ENCODE results near the gene ARPIN. TPM values are rescaled to one million over a fixed set of nuclear protein-coding genes. Genes with fewer than 3 reads are reported as not detected.

ARPIN gene
- total and polyA plus RNA-seq, 10 of the 15 experiments (the other 5 are each of a cell fraction or from before 2014, with no cell fraction given) = 0.02 to 0.04 TPM; not detected in 8

- no peak overlapping the region for H3K9ac ChIP-seq (ENCODE audit: control insufficient read depth, insufficient read depth, low read length)
- no peak overlapping the region for H2AFZ ChIP-seq (ENCODE audit: control insufficient read depth, low read depth, low read length)
- no peaks in the 10 kb centered on the region for H4K20me1 ChIP-seq (ENCODE audit: control insufficient read depth, insufficient read depth)
- no TSS peak for BruUV-seq (replicated peaks)
- H3K36me3 ChIP-seq (ENCODE audit: control insufficient read depth in 2 of 2, insufficient read depth in 2 of 2, low read length in 1 of 2) = peaks cover 0 to under 1% of the 10 kb centered on the region in 2 experiments; a peak in 1 of 4 replicates
- H3K27ac ChIP-seq (ENCODE audit: control insufficient read depth, insufficient read depth) = no peak overlapping the region
- ChIA-PET POLR2A (no interaction called here), CTCF (interaction anchor here (1.1 to 9.0 kb wide), 14 partner anchors 11 to 134 kb away, joined by 3 to 380 read pairs (median 14); partner anchors contain the start of genes AP3S2 and MESP1), SMC1A (ENCODE audit: uncharacterized antibody, unreplicated experiment) (interaction anchor here (1.5 to 5.2 kb wide), 7 partner anchors 10 to 135 kb away, joined by 3 to 132 read pairs (median 11); no protein-coding TSS in a partner anchor), RAD21 (ENCODE audit: unreplicated experiment) (interaction anchor here (1.2 to 2.6 kb wide), 6 partner anchors 12 to 138 kb away, joined by 4 to 55 read pairs (median 8); no protein-coding TSS in a partner anchor)
- FAIRE-seq (no peak), ATAC-seq (no peak), DNase-seq (ENCODE audit: low read depth, low spot score) (no peak)
- H3K4me2 ChIP-seq (ENCODE audit: control insufficient read depth, insufficient read depth) = no peak overlapping the region
- no peak for TF ChIP-seq RAD21 (IDR thresholded peaks at IDR 0.05; ENCODE audit: insufficient read depth, low read depth, low read length)
- no peak for TF ChIP-seq SIN3A (IDR thresholded peaks at IDR 0.05; ENCODE audit: low read depth, low read length)
- TF ChIP-seq MAX (IDR thresholded peaks at IDR 0.05; ENCODE audit: low read depth, low read length) = no peak
- TF ChIP-seq, protein P1, sequence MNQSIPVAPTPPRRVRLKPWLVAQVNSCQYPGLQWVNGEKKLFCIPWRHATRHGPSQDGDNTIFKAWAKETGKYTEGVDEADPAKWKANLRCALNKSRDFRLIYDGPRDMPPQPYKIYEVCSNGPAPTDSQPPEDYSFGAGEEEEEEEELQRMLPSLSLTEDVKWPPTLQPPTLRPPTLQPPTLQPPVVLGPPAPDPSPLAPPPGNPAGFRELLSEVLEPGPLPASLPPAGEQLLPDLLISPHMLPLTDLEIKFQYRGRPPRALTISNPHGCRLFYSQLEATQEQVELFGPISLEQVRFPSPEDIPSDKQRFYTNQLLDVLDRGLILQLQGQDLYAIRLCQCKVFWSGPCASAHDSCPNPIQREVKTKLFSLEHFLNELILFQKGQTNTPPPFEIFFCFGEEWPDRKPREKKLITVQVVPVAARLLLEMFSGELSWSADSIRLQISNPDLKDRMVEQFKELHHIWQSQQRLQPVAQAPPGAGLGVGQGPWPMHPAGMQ (IDR thresholded peaks at IDR 0.05; ENCODE audit: borderline replicate concordance) = no peak
- no peak for TF ChIP-seq ASH2L (IDR thresholded peaks at IDR 0.05; ENCODE audit: borderline replicate concordance, low read depth)
- TF ChIP-seq MYB (IDR thresholded peaks at IDR 0.05; ENCODE audit: borderline replicate concordance, low read depth, low read length) = no peak
- no peak for TF ChIP-seq CHD1 (IDR thresholded peaks at IDR 0.05; ENCODE audit: low read depth, low read length)
- no peak for TF ChIP-seq ZNF592 (IDR thresholded peaks at IDR 0.05)
- TF ChIP-seq MTA3 (IDR thresholded peaks at IDR 0.05; ENCODE audit: borderline replicate concordance, low read length) = no peak
- TF ChIP-seq TCF3 (IDR thresholded peaks at IDR 0.05; ENCODE audit: borderline replicate concordance, insufficient read depth, low read depth, low read length) = no peak
- TF ChIP-seq, protein P2, sequence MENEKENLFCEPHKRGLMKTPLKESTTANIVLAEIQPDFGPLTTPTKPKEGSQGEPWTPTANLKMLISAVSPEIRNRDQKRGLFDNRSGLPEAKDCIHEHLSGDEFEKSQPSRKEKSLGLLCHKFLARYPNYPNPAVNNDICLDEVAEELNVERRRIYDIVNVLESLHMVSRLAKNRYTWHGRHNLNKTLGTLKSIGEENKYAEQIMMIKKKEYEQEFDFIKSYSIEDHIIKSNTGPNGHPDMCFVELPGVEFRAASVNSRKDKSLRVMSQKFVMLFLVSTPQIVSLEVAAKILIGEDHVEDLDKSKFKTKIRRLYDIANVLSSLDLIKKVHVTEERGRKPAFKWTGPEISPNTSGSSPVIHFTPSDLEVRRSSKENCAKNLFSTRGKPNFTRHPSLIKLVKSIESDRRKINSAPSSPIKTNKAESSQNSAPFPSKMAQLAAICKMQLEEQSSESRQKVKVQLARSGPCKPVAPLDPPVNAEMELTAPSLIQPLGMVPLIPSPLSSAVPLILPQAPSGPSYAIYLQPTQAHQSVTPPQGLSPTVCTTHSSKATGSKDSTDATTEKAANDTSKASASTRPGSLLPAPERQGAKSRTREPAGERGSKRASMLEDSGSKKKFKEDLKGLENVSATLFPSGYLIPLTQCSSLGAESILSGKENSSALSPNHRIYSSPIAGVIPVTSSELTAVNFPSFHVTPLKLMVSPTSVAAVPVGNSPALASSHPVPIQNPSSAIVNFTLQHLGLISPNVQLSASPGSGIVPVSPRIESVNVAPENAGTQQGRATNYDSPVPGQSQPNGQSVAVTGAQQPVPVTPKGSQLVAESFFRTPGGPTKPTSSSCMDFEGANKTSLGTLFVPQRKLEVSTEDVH (IDR thresholded peaks at IDR 0.05; ENCODE audit: low read depth, partially characterized antibody) = no peak
- no peaks in the 10 kb centered on the region for H3K79me2 ChIP-seq (ENCODE audit: control insufficient read depth, insufficient read depth, low read length)
- no peaks in the 10 kb centered on the region for H3K27me3 ChIP-seq (replicated peaks in 1 of 2; ENCODE audit: control insufficient read depth in 2 of 2, insufficient read depth in 2 of 2, low read length in 1 of 2)
- WGBS (ENCODE audit: insufficient coverage, insufficient replicate concordance, low lambda C conversion rate, missing lambda C conversion rate) = 82% methylated on average over 6 of the region's 6 CpGs
- H3K4me3 ChIP-seq = no peak overlapping the region
- no peaks in the 10 kb centered on the region for H3K9me3 ChIP-seq (replicated peaks; ENCODE audit: control insufficient read depth, insufficient read depth, low read length)
- no peaks in the 10 kb centered on the region for H3K4me1 ChIP-seq (ENCODE audit: control insufficient read depth, insufficient read depth, low read length)
- intact Hi-C loops (cut with micrococcal nuclease; ENCODE audit: unreplicated experiment) (loop anchor here (1.0 to 5.0 kb wide), 3 partner anchors 115 to 212 kb away; no protein-coding TSS in a partner anchor), in situ Hi-C loops (cut with MboI) (loop anchor here (5.0 kb wide), 1 partner anchor 118 kb away; no protein-coding TSS in a partner anchor)
Observed at GRCh38 chr15:89875741-89876140, 37.0 kb downstream of the ARPIN start.
